HL-60 (cell line): ENCODE data around the gene SCLY.

Experiments used
- DNase-seq, 2 experiments: peaks; one replicate each; pipeline ENCODE4 v3.0.0-alpha.2; 2010 to 2020; ENCODE audit warnings: low read depth in 1 of 2, low spot score in 1 of 2
- H3K27ac ChIP-seq: fragments of 250-450 bp; sonication (Bioruptor Pico); replicated peaks from 2 replicates; pipeline ENCODE4 v1.5.1; 2020; ENCODE audit warnings: mild to moderate bottlenecking, moderate library complexity
- H3K27me3 ChIP-seq: fragments of 250-450 bp; sonication (Bioruptor Pico); 2 replicates; pipeline ENCODE4 v1.5.1; 2021; ENCODE audit warnings: mild to moderate bottlenecking, moderate library complexity; ENCODE audit not compliant: insufficient read depth, poor library complexity, severe bottlenecking
- H3K4me3 ChIP-seq: replicated peaks from 2 replicates; pipeline ENCODE4 v1.5.1; 2011; ENCODE audit warnings: mild to moderate bottlenecking, control low read depth, low read length; ENCODE audit not compliant: insufficient read depth
- GABPA ChIP-seq: IDR thresholded peaks from 2 replicates; pipeline ENCODE4 v1.6.1; 2012; ENCODE audit warnings: low read depth
- POLR2AphosphoS5 ChIP-seq: IDR thresholded peaks from 2 replicates; pipeline ENCODE4 v1.6.1; 2012; ENCODE audit warnings: low read depth
- SPI1 ChIP-seq: IDR thresholded peaks from 2 replicates; pipeline ENCODE4 v1.6.1; 2012; ENCODE audit warnings: low read depth, mild to moderate bottlenecking, borderline replicate concordance
- TF ChIP-seq, protein P1 (sequence below): IDR thresholded peaks from one replicate; pipeline ENCODE4 v1.5.1; 2011; ENCODE audit warnings: low read length, control low read depth, inconsistent platforms; ENCODE audit not compliant: insufficient read depth
- TF ChIP-seq, protein P2 (sequence below): IDR thresholded peaks from 2 replicates; pipeline ENCODE4 v1.6.1; 2012; ENCODE audit warnings: low read depth; ENCODE audit not compliant: insufficient replicate concordance

The SCLY gene

DNA sequence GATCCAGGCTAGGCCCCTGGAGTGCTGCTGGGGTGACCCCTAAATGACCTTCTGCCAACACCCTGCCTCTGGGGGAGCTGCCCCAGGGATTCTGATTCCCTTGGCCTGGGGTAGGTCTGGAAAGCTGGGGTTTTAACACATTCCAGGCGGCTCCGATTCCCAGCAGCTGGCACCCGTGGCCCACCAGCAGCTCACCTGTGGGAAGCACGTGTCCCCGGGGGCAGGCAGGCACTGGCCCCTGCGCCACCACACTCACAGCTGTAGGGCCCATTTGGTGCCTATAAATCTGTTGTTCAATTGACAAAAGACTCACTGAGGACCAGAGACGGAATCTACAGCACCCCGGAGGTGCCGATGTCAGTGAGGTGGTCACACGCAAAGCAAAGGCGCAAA, 73.6 kb downstream of the SCLY start:
- no peak for DNase-seq
- no peak overlapping the region for H3K27ac ChIP-seq
- TF ChIP-seq GABPA (no peak), SPI1 (no peak)
- TF ChIP-seq, protein P1, sequence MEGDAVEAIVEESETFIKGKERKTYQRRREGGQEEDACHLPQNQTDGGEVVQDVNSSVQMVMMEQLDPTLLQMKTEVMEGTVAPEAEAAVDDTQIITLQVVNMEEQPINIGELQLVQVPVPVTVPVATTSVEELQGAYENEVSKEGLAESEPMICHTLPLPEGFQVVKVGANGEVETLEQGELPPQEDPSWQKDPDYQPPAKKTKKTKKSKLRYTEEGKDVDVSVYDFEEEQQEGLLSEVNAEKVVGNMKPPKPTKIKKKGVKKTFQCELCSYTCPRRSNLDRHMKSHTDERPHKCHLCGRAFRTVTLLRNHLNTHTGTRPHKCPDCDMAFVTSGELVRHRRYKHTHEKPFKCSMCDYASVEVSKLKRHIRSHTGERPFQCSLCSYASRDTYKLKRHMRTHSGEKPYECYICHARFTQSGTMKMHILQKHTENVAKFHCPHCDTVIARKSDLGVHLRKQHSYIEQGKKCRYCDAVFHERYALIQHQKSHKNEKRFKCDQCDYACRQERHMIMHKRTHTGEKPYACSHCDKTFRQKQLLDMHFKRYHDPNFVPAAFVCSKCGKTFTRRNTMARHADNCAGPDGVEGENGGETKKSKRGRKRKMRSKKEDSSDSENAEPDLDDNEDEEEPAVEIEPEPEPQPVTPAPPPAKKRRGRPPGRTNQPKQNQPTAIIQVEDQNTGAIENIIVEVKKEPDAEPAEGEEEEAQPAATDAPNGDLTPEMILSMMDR: no peak
- H3K4me3 ChIP-seq: no peak overlapping the region
- H3K27me3 ChIP-seq: no peaks in the 10 kb centered on the region

DNA sequence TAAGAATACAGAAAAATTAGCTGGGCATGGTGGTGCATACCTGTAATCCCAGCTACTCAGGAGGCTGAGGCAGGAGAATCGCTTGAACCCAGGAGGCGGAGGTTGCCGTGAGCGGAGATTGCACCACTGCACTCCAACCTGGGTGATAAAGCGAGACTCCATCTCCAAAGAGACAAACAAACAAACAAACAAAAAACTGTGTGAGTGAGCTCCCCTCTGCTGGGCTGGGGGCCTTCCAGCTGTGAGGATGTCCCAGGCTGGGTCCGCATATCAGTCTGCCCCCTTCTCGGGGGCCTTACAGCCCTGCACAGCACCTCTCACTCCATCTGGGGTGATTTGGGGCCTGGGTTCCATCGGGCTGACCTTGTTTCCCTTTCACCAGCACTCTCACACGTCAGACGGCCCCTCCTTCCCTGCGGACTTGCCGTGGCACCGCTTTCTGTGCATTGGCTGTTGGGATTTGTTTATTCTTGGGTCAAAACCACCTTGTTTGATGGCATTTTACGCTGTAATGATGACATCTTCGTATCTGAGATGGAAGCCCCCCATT, 74.9 kb downstream of the SCLY start:
- no peak overlapping the region for H3K4me3 ChIP-seq
- H3K27ac ChIP-seq: no peak overlapping the region
- H3K27me3 ChIP-seq: no peaks in the 10 kb centered on the region
- TF ChIP-seq, protein P1: no peak
- TF ChIP-seq POLR2AphosphoS5: no peak
- TF ChIP-seq, protein P2, sequence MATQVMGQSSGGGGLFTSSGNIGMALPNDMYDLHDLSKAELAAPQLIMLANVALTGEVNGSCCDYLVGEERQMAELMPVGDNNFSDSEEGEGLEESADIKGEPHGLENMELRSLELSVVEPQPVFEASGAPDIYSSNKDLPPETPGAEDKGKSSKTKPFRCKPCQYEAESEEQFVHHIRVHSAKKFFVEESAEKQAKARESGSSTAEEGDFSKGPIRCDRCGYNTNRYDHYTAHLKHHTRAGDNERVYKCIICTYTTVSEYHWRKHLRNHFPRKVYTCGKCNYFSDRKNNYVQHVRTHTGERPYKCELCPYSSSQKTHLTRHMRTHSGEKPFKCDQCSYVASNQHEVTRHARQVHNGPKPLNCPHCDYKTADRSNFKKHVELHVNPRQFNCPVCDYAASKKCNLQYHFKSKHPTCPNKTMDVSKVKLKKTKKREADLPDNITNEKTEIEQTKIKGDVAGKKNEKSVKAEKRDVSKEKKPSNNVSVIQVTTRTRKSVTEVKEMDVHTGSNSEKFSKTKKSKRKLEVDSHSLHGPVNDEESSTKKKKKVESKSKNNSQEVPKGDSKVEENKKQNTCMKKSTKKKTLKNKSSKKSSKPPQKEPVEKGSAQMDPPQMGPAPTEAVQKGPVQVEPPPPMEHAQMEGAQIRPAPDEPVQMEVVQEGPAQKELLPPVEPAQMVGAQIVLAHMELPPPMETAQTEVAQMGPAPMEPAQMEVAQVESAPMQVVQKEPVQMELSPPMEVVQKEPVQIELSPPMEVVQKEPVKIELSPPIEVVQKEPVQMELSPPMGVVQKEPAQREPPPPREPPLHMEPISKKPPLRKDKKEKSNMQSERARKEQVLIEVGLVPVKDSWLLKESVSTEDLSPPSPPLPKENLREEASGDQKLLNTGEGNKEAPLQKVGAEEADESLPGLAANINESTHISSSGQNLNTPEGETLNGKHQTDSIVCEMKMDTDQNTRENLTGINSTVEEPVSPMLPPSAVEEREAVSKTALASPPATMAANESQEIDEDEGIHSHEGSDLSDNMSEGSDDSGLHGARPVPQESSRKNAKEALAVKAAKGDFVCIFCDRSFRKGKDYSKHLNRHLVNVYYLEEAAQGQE: no peak
- TF ChIP-seq GABPA: no peak
- no peak for TF ChIP-seq SPI1
- DNase-seq: no peak

DNA sequence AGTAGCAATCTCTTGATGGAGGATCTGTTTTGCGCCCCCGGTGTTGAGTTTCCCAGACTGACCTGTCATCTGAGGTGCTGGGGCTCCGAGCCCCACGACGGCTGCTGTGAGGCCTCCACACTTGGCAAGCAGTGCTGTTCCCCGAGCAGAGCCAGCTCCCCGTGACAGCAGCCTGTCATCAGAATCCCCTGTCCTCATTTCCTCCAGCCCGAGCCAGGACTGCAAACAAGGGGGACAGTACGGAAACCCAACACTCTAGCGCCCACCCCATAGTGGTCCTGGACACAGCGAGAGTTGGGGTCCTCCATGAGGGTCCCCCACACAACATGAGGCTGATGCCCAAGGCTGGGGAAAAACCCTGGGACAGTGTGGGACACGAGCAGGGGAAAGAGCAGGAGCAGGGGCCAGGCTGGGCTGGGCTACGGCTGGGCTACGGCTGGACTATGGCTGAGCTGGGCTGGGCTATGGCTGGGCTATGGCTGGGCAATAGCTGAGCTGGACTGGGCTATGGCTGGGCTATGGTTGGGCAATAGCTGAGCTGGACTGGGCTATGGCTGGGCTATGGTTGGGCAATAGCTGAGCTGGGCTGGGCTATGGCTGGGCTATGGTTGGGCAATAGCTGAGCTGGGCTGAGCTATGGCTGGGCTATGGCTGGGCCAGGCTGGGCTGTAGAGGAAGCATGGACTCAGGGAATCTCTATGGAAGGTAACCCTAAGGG, 76.2 kb downstream of the SCLY start:
- H3K27ac ChIP-seq: peak overlapping the region; percentile 29; the same call in 1 of the 2 replicates
- H3K4me3 ChIP-seq: no peak overlapping the region
- DNase-seq: peak; percentile 81 to 96
- TF ChIP-seq POLR2AphosphoS5: no peak
- no peak for TF ChIP-seq SPI1
- TF ChIP-seq, protein P1: no peak
- TF ChIP-seq GABPA: no peak
- TF ChIP-seq, protein P2: no peak
- H3K27me3 ChIP-seq: no peaks in the 10 kb centered on the region
